Upper lobe of left lung (tissue), 4 donors: ENCODE results near the gene GSTO2.

ENCODE experiments used
- EP300 ChIP-seq, 4 donors: sonication (generic); formaldehyde crosslinking; IDR thresholded peaks; one replicate each; pipeline ENCODE4 v1.5.1; 2017; ENCODE audit warnings: antibody characterized with exemption in 4 of 4, control low read depth in 2 of 4
- TF ChIP-seq, protein P1 (sequence below), 6 experiments: fragments of 450-650 bp in 4 of 6; fragments of 200-600 bp in 2 of 6; sonication (generic) in 2 of 6; IDR thresholded peaks; one replicate each; pipeline ENCODE4 v1.5.1; 2016 to 2019; ENCODE audit warnings: antibody characterized with exemption in 6 of 6

DNA sequence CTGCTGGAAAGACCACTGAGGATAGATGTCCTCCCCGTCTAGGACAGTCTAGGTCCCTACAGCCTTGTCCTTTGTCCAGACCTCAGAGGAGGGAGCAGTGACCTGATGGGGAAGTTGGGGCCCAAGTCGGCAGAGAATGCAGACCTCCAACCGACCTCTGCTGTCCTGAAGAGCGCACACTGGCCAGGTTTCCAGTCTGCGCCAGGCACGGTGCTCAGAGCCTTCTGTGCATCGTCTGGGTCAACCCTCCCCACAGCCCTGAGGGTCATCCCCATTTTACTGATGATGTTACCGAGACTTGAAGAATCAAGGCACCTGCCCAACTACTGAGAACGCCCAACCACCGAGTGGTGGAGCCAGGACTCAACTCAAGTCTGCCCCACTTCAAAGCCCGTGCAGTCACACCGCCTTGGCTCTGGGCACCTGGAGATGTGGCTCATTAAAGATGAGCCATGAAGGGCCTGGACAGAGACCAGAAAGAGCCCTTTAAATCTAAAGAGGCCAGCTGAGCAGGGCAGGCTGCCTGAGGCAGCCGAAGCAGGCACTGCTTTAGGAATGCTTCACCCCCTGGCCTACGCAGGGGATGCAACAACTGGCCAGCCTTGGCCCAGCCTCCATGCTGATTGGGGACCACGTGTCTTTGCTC is 64.9 kb downstream of the GSTO2 start:
- TF ChIP-seq, protein P1, sequence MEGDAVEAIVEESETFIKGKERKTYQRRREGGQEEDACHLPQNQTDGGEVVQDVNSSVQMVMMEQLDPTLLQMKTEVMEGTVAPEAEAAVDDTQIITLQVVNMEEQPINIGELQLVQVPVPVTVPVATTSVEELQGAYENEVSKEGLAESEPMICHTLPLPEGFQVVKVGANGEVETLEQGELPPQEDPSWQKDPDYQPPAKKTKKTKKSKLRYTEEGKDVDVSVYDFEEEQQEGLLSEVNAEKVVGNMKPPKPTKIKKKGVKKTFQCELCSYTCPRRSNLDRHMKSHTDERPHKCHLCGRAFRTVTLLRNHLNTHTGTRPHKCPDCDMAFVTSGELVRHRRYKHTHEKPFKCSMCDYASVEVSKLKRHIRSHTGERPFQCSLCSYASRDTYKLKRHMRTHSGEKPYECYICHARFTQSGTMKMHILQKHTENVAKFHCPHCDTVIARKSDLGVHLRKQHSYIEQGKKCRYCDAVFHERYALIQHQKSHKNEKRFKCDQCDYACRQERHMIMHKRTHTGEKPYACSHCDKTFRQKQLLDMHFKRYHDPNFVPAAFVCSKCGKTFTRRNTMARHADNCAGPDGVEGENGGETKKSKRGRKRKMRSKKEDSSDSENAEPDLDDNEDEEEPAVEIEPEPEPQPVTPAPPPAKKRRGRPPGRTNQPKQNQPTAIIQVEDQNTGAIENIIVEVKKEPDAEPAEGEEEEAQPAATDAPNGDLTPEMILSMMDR (IDR thresholded peaks at IDR 0.05) = no peak
- no peak for TF ChIP-seq EP300 (IDR thresholded peaks at IDR 0.05)
